ENCODE data around the gene BANF1.

DNA sequence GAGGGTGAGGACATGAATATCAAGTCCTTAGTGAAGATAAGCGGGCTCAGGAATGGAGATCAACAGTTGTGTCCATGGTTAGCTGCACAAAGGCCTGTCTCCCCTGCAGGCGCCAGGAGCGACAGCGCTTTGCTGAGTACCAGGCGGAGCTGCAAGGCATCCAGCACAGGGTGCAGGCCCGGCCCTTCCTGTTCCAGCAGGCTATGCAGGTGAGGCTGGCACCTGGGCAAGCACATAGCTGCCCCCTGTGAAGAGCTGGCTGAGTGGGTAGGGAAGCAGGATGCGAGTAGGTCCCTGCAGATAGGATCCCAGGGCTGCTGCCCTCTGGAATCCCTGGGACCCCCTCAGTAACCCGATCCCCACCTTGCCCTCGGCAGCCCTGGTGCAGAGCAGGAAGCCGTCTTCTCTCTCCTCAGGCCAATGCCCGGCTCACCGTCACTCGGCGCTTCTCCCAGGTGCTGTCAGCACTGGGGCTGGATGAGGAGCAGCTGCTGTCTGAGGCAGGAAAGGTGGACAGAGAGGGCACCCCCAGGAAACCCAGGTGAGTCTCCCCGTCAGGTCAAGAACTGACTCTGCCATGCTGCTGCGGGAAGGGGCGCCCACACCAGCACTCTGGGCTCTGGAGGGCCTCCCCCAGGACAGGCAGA lies 43.4 kb upstream of the BANF1 start:
- TF ChIP-seq, protein P1, sequence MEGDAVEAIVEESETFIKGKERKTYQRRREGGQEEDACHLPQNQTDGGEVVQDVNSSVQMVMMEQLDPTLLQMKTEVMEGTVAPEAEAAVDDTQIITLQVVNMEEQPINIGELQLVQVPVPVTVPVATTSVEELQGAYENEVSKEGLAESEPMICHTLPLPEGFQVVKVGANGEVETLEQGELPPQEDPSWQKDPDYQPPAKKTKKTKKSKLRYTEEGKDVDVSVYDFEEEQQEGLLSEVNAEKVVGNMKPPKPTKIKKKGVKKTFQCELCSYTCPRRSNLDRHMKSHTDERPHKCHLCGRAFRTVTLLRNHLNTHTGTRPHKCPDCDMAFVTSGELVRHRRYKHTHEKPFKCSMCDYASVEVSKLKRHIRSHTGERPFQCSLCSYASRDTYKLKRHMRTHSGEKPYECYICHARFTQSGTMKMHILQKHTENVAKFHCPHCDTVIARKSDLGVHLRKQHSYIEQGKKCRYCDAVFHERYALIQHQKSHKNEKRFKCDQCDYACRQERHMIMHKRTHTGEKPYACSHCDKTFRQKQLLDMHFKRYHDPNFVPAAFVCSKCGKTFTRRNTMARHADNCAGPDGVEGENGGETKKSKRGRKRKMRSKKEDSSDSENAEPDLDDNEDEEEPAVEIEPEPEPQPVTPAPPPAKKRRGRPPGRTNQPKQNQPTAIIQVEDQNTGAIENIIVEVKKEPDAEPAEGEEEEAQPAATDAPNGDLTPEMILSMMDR (IDR thresholded peaks at IDR 0.05; ENCODE audit: low read depth, low read length) = no peak
- TF ChIP-seq, protein P2, sequence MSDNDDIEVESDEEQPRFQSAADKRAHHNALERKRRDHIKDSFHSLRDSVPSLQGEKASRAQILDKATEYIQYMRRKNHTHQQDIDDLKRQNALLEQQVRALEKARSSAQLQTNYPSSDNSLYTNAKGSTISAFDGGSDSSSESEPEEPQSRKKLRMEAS (IDR thresholded peaks at IDR 0.05; ENCODE audit: low read depth, low read length) = no peak
- TF ChIP-seq POLR2A (IDR thresholded peaks at IDR 0.05; ENCODE audit: extremely low read depth, insufficient read length) = no peak
- no peak for TF ChIP-seq MYC (IDR thresholded peaks at IDR 0.05; ENCODE audit: low read depth, low read length)

Data from NB4 (cell line).